SU-DHL-6 (cell line): ENCODE measurements around the gene IKBKE.

ENCODE experiments used
- EZH2phosphoT487 ChIP-seq: fragments of 200-600 bp; sonication (generic), shearing (Covaris generic); conservative IDR thresholded peaks from 2 replicates; pipeline ENCODE4 v1.6.1; 2018; ENCODE audit warnings: mild to moderate bottlenecking, antibody characterized with exemption, low read length, moderate library complexity, mixed read lengths
- TF ChIP-seq, protein P1 (sequence below): fragments of 200-600 bp; sonication (generic); IDR thresholded peaks from one replicate; pipeline ENCODE4 v1.5.1; 2017; ENCODE audit warnings: antibody characterized with exemption, mild to moderate bottlenecking, low read length, moderate library complexity; ENCODE audit not compliant: insufficient read depth, poor library complexity, severe bottlenecking

- TF ChIP-seq, protein P1, sequence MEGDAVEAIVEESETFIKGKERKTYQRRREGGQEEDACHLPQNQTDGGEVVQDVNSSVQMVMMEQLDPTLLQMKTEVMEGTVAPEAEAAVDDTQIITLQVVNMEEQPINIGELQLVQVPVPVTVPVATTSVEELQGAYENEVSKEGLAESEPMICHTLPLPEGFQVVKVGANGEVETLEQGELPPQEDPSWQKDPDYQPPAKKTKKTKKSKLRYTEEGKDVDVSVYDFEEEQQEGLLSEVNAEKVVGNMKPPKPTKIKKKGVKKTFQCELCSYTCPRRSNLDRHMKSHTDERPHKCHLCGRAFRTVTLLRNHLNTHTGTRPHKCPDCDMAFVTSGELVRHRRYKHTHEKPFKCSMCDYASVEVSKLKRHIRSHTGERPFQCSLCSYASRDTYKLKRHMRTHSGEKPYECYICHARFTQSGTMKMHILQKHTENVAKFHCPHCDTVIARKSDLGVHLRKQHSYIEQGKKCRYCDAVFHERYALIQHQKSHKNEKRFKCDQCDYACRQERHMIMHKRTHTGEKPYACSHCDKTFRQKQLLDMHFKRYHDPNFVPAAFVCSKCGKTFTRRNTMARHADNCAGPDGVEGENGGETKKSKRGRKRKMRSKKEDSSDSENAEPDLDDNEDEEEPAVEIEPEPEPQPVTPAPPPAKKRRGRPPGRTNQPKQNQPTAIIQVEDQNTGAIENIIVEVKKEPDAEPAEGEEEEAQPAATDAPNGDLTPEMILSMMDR = no peak
- no peak for TF ChIP-seq EZH2phosphoT487
Observed at GRCh38 chr1:206502403-206502802, 32.1 kb downstream of the IKBKE start.
